GM19395 (cell line): ENCODE results near the gene TMEM259.

Experiments
- ATAC-seq: cut with Tn5 transposase; IDR thresholded peaks from one replicate; pipeline ENCODE4 v1.9.1; 2021; ENCODE audit warnings: mild to moderate bottlenecking, moderate library complexity; ENCODE audit not compliant: unreplicated experiment

Gene TMEM259

GRCh38 chr19:1055886-1056620, 35.1 kb upstream of the TMEM259 start:
- no peak for ATAC-seq

- ATAC-seq, result no peak
These were observed 34.1 kb upstream of the TMEM259 start for GRCh38 chr19:1055028-1055425.

- no peak for ATAC-seq
These were observed 33.4 kb upstream of the TMEM259 start for GRCh38 chr19:1054102-1055027.

- ATAC-seq, result no peak
These were observed 32.5 kb upstream of the TMEM259 start for GRCh38 chr19:1053176-1054101.

GRCh38 chr19:1052349-1052975, 31.5 kb upstream of the TMEM259 start:
- ATAC-seq, result no peak

- ATAC-seq, result no peak
These were observed 30.9 kb upstream of the TMEM259 start for GRCh38 chr19:1051791-1052190.

GRCh38 chr19:1050989-1051788, 30.3 kb upstream of the TMEM259 start:
- no peak for ATAC-seq

- ATAC-seq, result no peak
These were observed 28.9 kb upstream of the TMEM259 start for GRCh38 chr19:1049800-1050199.

- no peak for ATAC-seq
These were observed 28.2 kb upstream of the TMEM259 start for GRCh38 chr19:1049106-1049505.

GRCh38 chr19:1047696-1048147, 26.8 kb upstream of the TMEM259 start:
- no peak for ATAC-seq

- ATAC-seq, result no peak
These were observed 26.1 kb upstream of the TMEM259 start for GRCh38 chr19:1046836-1047695.

- no peak for ATAC-seq
These were observed 25.2 kb upstream of the TMEM259 start for GRCh38 chr19:1046117-1046626.

GRCh38 chr19:1045247-1045603, 24.3 kb upstream of the TMEM259 start:
- no peak for ATAC-seq

GRCh38 chr19:1042689-1043511, 22.0 kb upstream of the TMEM259 start:
- no peak for ATAC-seq

- ATAC-seq, result no peak
These were observed 21.1 kb upstream of the TMEM259 start for GRCh38 chr19:1041835-1042685.

- ATAC-seq, result no peak
These were observed 20.4 kb upstream of the TMEM259 start for GRCh38 chr19:1041272-1041834.
